Activated CD4-positive, alpha-beta T cell treated with anti-CD3 and anti-CD28 coated beads, Interleukin-2, amount 50 U/mL, for 48 hours (primary cell): ENCODE data around the gene BRD3OS.
"Not testable (repeated sequence)": the region's sequence is repeated elsewhere in the genome, so short reads cannot be mapped to it uniquely, and the experiment has no call there.

Experiments used
- DNase-seq, 2 experiments: peaks; one replicate each; pipeline ENCODE4 v3.0.0-alpha.2; 2020

Gene BRD3OS

DNA sequence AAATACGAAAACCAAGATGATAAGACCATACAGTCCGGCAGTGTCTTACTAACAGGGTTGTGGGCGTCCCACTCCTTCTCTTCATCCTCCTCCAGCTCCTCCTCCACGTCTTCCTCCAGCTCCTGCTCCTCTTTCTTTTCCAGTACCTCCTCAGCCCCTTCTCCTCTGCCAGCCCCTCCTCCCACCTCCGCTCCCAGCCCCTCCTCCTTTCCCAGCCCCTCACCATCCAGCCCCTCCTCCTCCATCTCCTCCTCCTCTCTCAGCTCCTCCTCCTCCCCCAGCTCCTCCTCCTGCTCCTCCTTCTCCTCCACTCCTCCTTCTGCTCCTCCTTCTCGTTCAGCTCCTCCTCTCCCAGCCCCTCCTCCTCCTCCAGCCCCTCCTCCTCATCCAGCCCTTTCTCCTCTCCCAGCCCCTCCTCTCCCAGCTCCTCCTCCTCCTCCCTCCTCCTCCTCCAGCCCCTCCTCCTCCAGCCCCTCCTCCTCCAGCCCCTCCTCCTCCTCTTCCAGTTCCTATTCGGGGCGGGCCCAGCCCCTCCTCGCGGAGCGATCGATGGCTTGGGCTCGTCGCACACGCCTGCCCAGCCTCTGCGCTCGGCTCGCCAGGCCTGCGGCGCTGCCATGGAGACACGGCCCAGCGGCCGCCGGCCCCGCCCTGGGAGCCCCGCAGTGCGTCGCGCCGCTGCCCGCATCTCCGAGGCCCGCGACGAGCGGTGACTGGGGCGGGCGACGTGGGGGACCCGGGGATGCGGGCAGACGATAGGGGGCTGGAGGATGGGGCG lies at the start of gene BRD3OS:
TSS of gene BRD3OS (plus strand) at position 654 of the 778 bp plus-strand sequence. CDS start 1,267 bp downstream, outside the sequence.
- DNase-seq = peak; percentile 90 to 92

GRCh38 chr9:133975511-133975910 lies 49.8 kb upstream of the BRD3OS start:
- DNase-seq = no peak

GRCh38 chr9:133976191-133976861 lies 49.0 kb upstream of the BRD3OS start:
- no peak for DNase-seq

GRCh38 chr9:133976887-133977286 lies 48.4 kb upstream of the BRD3OS start:
- no peak for DNase-seq

DNA sequence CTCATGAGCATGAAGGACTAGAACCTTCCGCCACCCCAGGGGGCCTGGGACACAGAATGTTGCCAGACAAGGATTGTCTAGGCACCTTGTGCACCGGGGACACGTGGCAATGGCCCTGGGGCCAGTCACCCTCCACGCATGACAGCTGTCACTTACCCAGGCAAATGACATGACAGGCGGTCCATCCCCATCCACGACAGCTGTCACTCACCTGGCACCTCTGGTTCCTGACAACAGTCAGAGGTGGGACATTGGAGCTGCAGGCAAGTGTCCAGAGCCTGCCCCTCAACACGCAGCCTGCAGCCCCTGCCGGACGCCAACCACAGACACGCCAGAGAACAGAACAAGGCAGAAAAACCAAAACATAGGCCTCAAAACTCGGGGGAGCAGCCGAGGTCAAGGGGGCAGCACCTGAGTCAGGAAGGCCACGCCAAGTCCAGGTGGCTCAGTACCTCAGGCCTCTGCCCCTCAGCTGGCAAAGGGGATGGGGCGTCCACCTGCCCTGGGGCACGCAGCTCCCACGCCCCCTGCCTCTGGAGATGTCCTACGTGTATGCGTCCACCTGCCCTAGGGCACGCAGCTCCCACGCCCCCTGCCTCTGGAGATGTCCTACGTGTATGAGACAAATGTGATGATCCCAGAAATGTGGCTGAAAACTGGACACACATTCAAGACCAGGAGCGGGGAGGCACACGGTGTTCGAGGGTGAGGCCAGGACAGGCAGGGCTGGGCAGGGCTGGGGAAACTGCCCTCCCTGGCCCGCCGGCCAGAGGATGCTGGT lies 47.7 kb upstream of the BRD3OS start:
- DNase-seq = no peak

DNA sequence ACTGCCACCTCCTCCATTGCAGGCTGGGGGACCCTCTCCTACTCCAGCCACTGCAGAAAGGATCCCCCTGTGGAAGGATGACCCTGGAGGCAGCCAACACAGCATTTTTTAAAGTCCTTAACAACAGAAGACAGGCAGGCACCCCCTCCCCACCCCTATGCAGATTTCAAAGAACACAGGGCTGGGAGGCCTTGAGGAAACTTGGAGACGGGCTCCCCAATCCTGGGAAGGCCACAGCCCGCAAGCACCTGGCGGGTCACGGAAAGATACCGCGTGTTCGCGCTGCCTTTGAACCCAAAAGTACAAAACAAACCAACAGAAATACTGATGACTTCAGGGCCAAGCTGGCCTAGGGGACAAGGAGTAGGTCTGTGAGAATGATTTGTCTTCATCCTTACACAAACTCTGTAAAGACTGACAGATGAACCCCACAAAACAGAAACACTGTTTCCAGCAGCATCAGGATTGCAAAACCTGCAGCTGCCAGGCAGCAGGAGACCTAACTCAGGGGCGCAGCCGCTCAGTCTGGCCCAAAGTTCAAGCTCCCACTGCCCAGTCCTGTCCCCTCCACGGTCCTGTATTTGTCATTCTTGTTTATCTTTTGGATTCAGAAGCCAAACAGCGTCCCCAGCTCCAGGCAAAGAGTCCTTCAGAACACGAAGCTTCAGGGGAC lies 46.9 kb upstream of the BRD3OS start:
- DNase-seq = no peak

- no peak for DNase-seq
Observed at GRCh38 chr9:133978899-133979272, 46.4 kb upstream of the BRD3OS start.

- DNase-seq = no peak
Observed at GRCh38 chr9:133979273-133979920, 45.9 kb upstream of the BRD3OS start.

- DNase-seq = no peak
Observed at GRCh38 chr9:133979921-133980863, 45.1 kb upstream of the BRD3OS start.

- no peak for DNase-seq
Observed at GRCh38 chr9:133980864-133981588, 44.3 kb upstream of the BRD3OS start.

GRCh38 chr9:133981589-133981957 lies 43.7 kb upstream of the BRD3OS start:
- DNase-seq = no peak

DNA sequence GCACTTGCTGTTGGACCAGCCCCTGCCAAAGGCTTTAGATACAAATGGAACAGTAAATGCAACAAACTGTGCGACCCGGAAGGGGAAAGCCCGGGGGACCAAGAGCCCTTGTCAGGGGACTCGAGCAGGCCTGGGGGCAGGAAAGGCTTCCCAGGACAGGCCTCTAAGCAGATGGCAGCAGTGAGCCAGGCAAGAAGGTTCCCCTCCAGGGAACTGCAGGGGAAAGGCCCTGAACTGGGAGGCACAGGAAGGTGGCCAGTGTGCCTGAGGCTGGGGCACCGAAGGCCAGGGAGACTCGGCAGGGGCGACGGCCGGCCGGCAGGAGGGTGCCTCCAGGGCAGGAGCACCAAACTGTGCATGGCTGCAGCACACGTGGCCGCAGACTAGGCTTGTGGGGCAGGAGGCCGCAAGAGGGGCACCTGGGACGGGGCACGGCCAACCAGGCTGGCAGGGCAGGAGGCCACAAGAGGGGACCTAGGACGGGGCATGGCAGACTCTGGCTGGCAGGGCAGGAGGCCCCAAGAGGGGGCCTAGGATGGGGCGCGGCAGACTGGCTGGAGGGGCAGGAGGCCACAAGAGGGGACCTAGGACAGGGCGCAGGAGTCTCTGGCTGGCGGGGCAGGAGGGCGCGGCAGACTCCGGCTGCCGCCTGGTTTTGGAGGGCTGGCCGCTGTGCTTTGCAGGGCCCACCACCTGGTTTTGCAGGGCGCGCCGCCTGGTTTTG lies 43.2 kb upstream of the BRD3OS start:
- no peak for DNase-seq

GRCh38 chr9:133982971-133983720 lies 42.1 kb upstream of the BRD3OS start:
- DNase-seq = no peak

DNA sequence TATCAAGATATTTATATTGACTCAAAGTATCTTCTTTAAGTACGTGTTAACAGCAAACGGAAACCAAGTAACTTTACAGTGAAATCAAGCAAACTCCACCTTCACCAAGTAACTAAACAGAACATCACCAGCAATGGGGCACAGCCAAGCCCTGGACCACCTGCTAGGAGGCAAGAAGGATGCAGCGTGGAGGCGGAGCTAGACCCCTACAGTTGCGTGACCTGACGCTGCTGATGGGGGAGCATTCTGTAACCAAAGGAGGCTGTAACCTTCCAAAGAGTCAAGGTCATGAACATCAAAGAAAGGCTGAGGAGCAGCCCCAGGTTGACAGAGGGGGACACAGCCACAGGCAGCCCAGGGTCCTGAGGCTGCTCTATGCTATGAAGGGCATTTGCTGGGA lies 39.2 kb upstream of the BRD3OS start:
- no peak for DNase-seq

GRCh38 chr9:133986774-133987445 lies 38.4 kb upstream of the BRD3OS start:
- no peak for DNase-seq

DNA sequence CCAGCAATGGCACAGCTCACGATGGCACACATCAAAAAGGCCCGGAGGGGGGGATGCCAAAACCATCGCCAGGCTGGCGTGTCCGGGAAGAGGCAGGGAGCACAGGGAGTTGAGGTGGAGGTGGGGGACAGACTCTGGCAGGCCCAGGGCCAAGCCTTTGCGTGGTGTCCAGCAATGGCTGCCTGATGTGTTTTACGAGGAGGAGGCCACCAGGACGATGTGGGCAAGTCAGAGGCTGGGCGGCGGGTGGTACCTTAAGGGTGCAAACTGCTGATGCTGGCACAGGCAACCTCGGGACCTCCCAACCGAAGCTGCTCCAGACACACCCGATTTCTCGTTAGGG lies 37.9 kb upstream of the BRD3OS start:
- no peak for DNase-seq

DNA sequence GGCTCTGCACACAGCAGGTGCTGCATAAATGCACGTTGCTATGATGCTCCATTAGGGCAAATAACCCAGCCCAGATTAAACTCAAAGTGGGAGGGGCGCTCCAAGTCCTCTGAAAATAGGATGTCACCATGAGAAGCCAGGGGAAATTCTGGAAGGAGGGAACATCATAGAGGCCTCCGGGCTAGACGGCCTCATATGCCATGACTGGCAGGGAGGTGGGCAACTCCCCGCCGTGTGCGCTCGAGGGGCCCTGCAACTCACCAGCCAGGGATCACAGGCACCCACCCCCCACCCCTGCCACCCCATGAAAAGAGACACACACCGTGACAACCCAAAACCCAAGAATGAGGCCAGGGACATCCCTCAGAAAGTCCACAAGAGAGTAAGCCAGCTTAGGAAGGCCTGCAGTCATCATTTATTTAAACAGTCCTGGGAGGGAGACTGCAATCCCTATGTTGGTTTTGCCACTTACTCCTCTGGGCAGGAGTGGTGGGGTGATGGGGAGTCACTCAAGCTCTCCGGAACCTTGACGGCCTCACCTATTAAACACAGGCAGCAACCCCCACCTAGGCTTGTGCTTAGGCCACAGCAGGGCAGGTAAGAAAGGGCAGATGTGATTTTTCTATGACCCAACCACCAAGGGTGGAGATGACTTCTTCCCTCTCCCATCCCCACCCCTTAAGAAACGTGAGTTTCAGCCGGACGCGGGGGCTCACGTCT lies 37.2 kb upstream of the BRD3OS start:
- no peak for DNase-seq

DNA sequence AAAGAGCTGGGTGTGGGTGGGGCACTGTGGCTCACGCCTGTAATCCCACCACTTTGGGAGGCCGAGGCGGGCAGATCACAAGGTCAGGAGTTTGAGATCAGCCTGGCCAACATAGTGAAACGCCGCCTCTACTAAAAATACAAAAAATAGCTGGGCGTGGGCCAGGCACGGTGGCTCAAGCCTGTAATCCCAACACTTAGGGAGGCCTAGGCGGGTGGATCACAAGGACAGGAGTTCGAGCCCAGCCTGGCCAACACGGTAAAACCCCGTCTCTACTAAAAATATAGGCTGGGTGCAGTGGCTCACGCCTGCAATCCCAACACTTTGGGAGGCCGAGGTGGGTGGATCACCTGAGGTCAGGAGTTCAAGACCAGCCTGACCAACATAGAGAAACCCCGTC lies 36.5 kb upstream of the BRD3OS start:
- DNase-seq = not testable (repeated sequence)
